Neuronal stem cell (in vitro differentiated cells): Measurements from ENCODE around the gene RBMX. TPM values are rescaled to one million over a fixed set of nuclear protein-coding genes. Genes with fewer than 3 reads are reported as not detected.
A peak's percentile ranks its signal among the peaks of the same experiment; 100 is the strongest.
"Not testable (repeated sequence)": the region's sequence is repeated elsewhere in the genome, so short reads cannot be mapped to it uniquely, and the experiment has no call there.

Experiments
- DNase-seq: peaks from one replicate; pipeline ENCODE4 v3.0.0-alpha.2; 2013; ENCODE audit warnings: low spot score
- H2AFZ ChIP-seq: one replicate; pipeline ENCODE4 v1.6.1; 2013; ENCODE audit warnings: mild to moderate bottlenecking, low read length, inconsistent platforms
- H2AK5ac ChIP-seq: 2 replicates; pipeline ENCODE4 v1.6.1; 2013; ENCODE audit warnings: low read depth, mild to moderate bottlenecking, inconsistent platforms, low read length, moderate library complexity, mixed read lengths
- H2BK120ac ChIP-seq: 2 replicates; pipeline ENCODE4 v1.6.1; 2013; ENCODE audit warnings: low read depth, mild to moderate bottlenecking, inconsistent platforms, low read length, moderate library complexity, mixed read lengths
- H2BK12ac ChIP-seq: one replicate; pipeline ENCODE4 v1.6.1; 2013; ENCODE audit warnings: low read length, inconsistent platforms
- H2BK15ac ChIP-seq: 2 replicates; pipeline ENCODE4 v1.6.1; 2013; ENCODE audit warnings: mild to moderate bottlenecking, low read length, inconsistent platforms, mixed read lengths
- H2BK5ac ChIP-seq: one replicate; pipeline ENCODE4 v1.6.1; 2013; ENCODE audit warnings: inconsistent platforms, mild to moderate bottlenecking, low read length, moderate library complexity
- H3K14ac ChIP-seq: one replicate; pipeline ENCODE4 v1.6.1; 2013; ENCODE audit warnings: low read length, inconsistent platforms
- H3K18ac ChIP-seq: 2 replicates; pipeline ENCODE4 v1.6.1; 2013; ENCODE audit warnings: low read length, inconsistent platforms
- H3K23ac ChIP-seq: 2 replicates; pipeline ENCODE4 v1.6.1; 2013; ENCODE audit warnings: low read depth, mild to moderate bottlenecking, mixed read lengths, low read length, inconsistent platforms; ENCODE audit not compliant: poor library complexity
- H3K27ac ChIP-seq: replicated peaks from 3 replicates; pipeline ENCODE4 v1.5.1; 2013; ENCODE audit warnings: low read length, inconsistent platforms
- H3K27me3 ChIP-seq, 3 experiments: 2 replicates each; pipeline ENCODE4 v1.6.1; 2013; ENCODE audit warnings: low read length in 3 of 3, mild to moderate bottlenecking in 2 of 3, inconsistent platforms in 1 of 3, low read depth in 1 of 3, mixed read lengths in 1 of 3, moderate library complexity in 1 of 3; ENCODE audit not compliant: control insufficient read depth in 3 of 3, insufficient read depth in 3 of 3
- H3K36me3 ChIP-seq, 2 donors: replicated peaks in 1 of 2; 2 replicates each; pipeline ENCODE4 v1.6.1; 2013; ENCODE audit warnings: low read length in 2 of 2; ENCODE audit not compliant: control insufficient read depth in 2 of 2, insufficient read depth in 2 of 2
- H3K4ac ChIP-seq: 2 replicates; pipeline ENCODE4 v1.6.1; 2013; ENCODE audit warnings: inconsistent platforms, mild to moderate bottlenecking, low read length, moderate library complexity
- H3K4me1 ChIP-seq, 2 donors: 1 replicate in 1 of 2; 2 replicates in 1 of 2; pipeline ENCODE4 v1.6.1; 2013; ENCODE audit warnings: low read length in 2 of 2, low read depth in 1 of 2; ENCODE audit not compliant: control insufficient read depth in 2 of 2, insufficient read depth in 1 of 2
- H3K4me2 ChIP-seq: one replicate; pipeline ENCODE4 v1.6.1; 2013; ENCODE audit warnings: mild to moderate bottlenecking, low read length, inconsistent platforms; ENCODE audit not compliant: insufficient read depth, poor library complexity, severe bottlenecking
- H3K4me3 ChIP-seq, 2 donors: 2 replicates each; pipeline ENCODE4 v1.5.1; 2013; ENCODE audit warnings: low read length in 2 of 2, mild to moderate bottlenecking in 2 of 2, inconsistent platforms in 1 of 2, moderate library complexity in 1 of 2
- H3K79me1 ChIP-seq: one replicate; pipeline ENCODE4 v1.6.1; 2013; ENCODE audit warnings: low read depth, mild to moderate bottlenecking, inconsistent platforms, low read length, moderate library complexity
- H3K9ac ChIP-seq: one replicate; pipeline ENCODE4 v1.6.1; 2013; ENCODE audit warnings: mild to moderate bottlenecking, low read depth, low read length, inconsistent platforms; ENCODE audit not compliant: poor library complexity
- H3K9me3 ChIP-seq, 2 donors: replicated peaks in 1 of 2; 2 replicates each; pipeline versions ENCODE3 to v1.6.1; 2013; ENCODE audit warnings: low read length in 2 of 2, mild to moderate bottlenecking in 2 of 2, inconsistent platforms in 1 of 2, low read depth in 1 of 2, mixed read lengths in 1 of 2, moderate library complexity in 1 of 2; ENCODE audit not compliant: control insufficient read depth in 2 of 2, insufficient read depth in 1 of 2
- H4K8ac ChIP-seq: one replicate; pipeline ENCODE4 v1.6.1; 2013; ENCODE audit warnings: low read depth, mild to moderate bottlenecking, inconsistent platforms, low read length, moderate library complexity
- H4K91ac ChIP-seq: one replicate; pipeline ENCODE4 v1.6.1; 2013; ENCODE audit warnings: low read length, low read depth, mild to moderate bottlenecking, inconsistent platforms; ENCODE audit not compliant: poor library complexity
- WGBS, 2 donors: extraction: QIAGEN DNeasy Blood & Tissue Kit; methylation state at CpG; one replicate each; pipeline ENCODE4 v1.1.7; 2013; ENCODE audit warnings: missing lambda C conversion rate in 2 of 2, mixed read lengths in 1 of 2; ENCODE audit not compliant: insufficient read length in 2 of 2, insufficient replicate concordance in 1 of 2; ENCODE audit errors: extremely low coverage in 2 of 2; 5-methylcytosine and 5-hydroxymethylcytosine counted together
- polyA plus RNA-seq, 2 experiments: library from polyadenylated mRNA; stranded (reverse); fragments of 200-250 nt; gene quantifications; one replicate each; pipeline ENCODE4 v1.2.3, GENCODE V29; 2013

Gene RBMX
- 553 TPM for polyA plus RNA-seq (2013, experiment 1 of 2)
- 547 TPM for polyA plus RNA-seq (2013, experiment 2 of 2)

- Histone ChIP-seq H2AK5ac (peak within 1 kb of the TSS; percentile 63), H4K8ac (peak within 1 kb of the TSS; percentile 100), H3K18ac (peak within 1 kb of the TSS; percentile 98), H3K23ac (peak within 1 kb of the TSS; percentile 89), H3K4me3 (peak within 1 kb of the TSS; percentile 87 to 99), H3K9me3 (no peaks in the 10 kb centered on the region), H3K4me2 (no peak within 1 kb of the TSS), H3K36me3 (peaks cover 8 to 41% of the 10 kb centered on the region in 2 donors), H3K79me1 (no peaks in the 10 kb centered on the region), H2BK5ac (peak within 1 kb of the TSS; percentile 66), H3K4ac (no peak within 1 kb of the TSS), H3K27ac (no peak within 1 kb of the TSS), H4K91ac (no peak within 1 kb of the TSS), H2BK120ac (no peak within 1 kb of the TSS), H2AFZ (no peak within 1 kb of the TSS), H3K27me3 (no peaks in the 10 kb centered on the region), H2BK12ac (no peak within 1 kb of the TSS), H3K4me1 (peaks cover 0 to 4% of the 10 kb centered on the region in 2 donors), H2BK15ac (no peak within 1 kb of the TSS), H3K9ac (peak within 1 kb of the TSS; percentile 90), H3K14ac (no peak within 1 kb of the TSS)
- no CpG with 5 or more reads among the region's 34 CpGs for WGBS, 2 donors
- DNase-seq = peak; percentile 92
Measured at GRCh38 chrX:136880452-136881013, at the start of gene RBMX. RBMX (minus strand) TSS chrX:136880725; CDS start chrX:136879427, 1,298 bp downstream.

- H3K27me3 ChIP-seq, H3K9me3 ChIP-seq, H2AFZ ChIP-seq, H2BK120ac ChIP-seq, H4K91ac ChIP-seq, H2BK15ac ChIP-seq, H2AK5ac ChIP-seq, H3K4me3 ChIP-seq, H3K4ac ChIP-seq, H3K18ac ChIP-seq, H3K4me2 ChIP-seq, H3K23ac ChIP-seq, H3K14ac ChIP-seq, H2BK12ac ChIP-seq, H3K9ac ChIP-seq, H3K79me1 ChIP-seq, H3K36me3 ChIP-seq, H2BK5ac ChIP-seq, H4K8ac ChIP-seq, H3K4me1 ChIP-seq, H3K27ac ChIP-seq, DNase-seq: not testable (repeated sequence)
- no CpG with 5 or more reads among the region's 25 CpGs for WGBS, 2 donors
Measured at GRCh38 chrX:136921438-136921837, 40.9 kb upstream of the RBMX start.

DNA sequence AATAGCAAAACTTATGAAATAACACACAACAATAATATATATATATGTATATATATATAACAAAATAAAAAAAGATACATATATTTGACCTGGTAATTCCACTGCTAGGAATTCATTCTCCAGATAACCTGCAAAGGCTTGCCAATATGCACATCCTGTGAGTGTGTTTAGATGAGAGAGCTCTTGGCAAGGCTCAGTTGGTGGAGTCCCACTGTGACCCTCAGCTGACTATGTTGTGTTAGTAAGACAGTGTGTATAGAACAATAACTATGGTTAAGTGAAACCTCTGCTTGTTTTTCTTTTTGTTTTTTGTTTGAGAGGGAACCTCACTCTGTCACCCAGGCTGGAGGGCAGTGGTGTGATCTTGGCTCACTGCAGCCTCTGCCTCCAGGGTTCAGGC is 39.5 kb upstream of the RBMX start:
- H2AK5ac ChIP-seq = no peak overlapping the region
- H3K4ac ChIP-seq = no peak overlapping the region
- no peaks in the 10 kb centered on the region for H3K9me3 ChIP-seq
- no peak for DNase-seq
- no peak overlapping the region for H3K14ac ChIP-seq
- peaks cover 0 to 2% of the 10 kb centered on the region in 2 donors for H3K36me3 ChIP-seq
- H4K8ac ChIP-seq = no peak overlapping the region
- H3K4me2 ChIP-seq = no peak overlapping the region
- no peak overlapping the region for H3K9ac ChIP-seq
- no peak overlapping the region for H4K91ac ChIP-seq
- H2BK15ac ChIP-seq = no peak overlapping the region
- H3K23ac ChIP-seq = no peak overlapping the region
- H2BK12ac ChIP-seq = no peak overlapping the region
- H2BK120ac ChIP-seq = no peak overlapping the region
- H3K27me3 ChIP-seq = no peaks in the 10 kb centered on the region
- H3K18ac ChIP-seq = no peak overlapping the region
- no peaks in the 10 kb centered on the region for H3K4me1 ChIP-seq
- H3K4me3 ChIP-seq = no peak overlapping the region
- H2AFZ ChIP-seq = no peak overlapping the region
- H3K27ac ChIP-seq = no peak overlapping the region
- no peak overlapping the region for H2BK5ac ChIP-seq
- no peaks in the 10 kb centered on the region for H3K79me1 ChIP-seq

GRCh38 chrX:136916827-136917226 is 36.3 kb upstream of the RBMX start:
- no peak for DNase-seq
- Histone ChIP-seq H3K4me3 (no peak overlapping the region), H3K18ac (no peak overlapping the region), H3K23ac (no peak overlapping the region), H3K79me1 (no peaks in the 10 kb centered on the region), H2AFZ (no peak overlapping the region), H3K9me3 (no peaks in the 10 kb centered on the region), H4K91ac (no peak overlapping the region), H2AK5ac (no peak overlapping the region), H3K4me2 (no peak overlapping the region), H3K14ac (no peak overlapping the region), H3K4ac (no peak overlapping the region), H3K4me1 (no peaks in the 10 kb centered on the region), H3K9ac (no peak overlapping the region), H2BK15ac (no peak overlapping the region), H2BK12ac (no peak overlapping the region), H3K36me3 (no peaks in the 10 kb centered on the region), H2BK5ac (no peak overlapping the region), H3K27me3 (no peaks in the 10 kb centered on the region), H4K8ac (no peak overlapping the region), H2BK120ac (no peak overlapping the region), H3K27ac (no peak overlapping the region)
- WGBS, 2 donors = no CpG with 5 or more reads among the region's 2 CpGs
